Hepatocyte (in vitro differentiated cells): ENCODE results near the gene ELAVL2.

Experiments used
- EZH2 ChIP-seq: fragments of 200-600 bp; sonication (generic); IDR thresholded peaks from 2 replicates; pipeline ENCODE4 v1.6.1; 2016; ENCODE audit warnings: antibody characterized with exemption, mild to moderate bottlenecking, borderline replicate concordance
- TF ChIP-seq, protein P1 (sequence below): fragments of 200-600 bp; sonication (generic); IDR thresholded peaks from 2 replicates; pipeline ENCODE4 v1.5.1; 2016; ENCODE audit warnings: antibody characterized with exemption, mild to moderate bottlenecking; ENCODE audit not compliant: poor library complexity

DNA sequence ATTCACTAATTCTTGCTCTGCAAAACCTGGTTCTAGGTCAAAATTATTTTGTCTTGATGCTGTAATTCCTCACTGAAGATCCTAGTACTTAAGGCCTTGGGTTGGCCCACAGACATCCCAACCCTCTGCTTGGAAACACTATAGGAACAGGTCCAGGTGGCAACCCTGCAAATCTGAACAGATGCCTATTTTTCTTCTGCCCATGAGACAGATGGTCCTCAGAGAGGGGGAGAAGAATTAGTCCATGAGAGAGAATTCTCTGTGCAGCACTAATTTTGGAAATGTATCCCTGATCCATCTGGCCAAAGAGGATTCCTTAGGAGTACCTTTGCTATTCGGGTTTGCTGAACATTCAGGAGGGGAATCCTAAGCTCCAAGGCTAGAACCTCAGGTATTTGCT is 156.3 kb downstream of the ELAVL2 start:
- TF ChIP-seq, protein P1, sequence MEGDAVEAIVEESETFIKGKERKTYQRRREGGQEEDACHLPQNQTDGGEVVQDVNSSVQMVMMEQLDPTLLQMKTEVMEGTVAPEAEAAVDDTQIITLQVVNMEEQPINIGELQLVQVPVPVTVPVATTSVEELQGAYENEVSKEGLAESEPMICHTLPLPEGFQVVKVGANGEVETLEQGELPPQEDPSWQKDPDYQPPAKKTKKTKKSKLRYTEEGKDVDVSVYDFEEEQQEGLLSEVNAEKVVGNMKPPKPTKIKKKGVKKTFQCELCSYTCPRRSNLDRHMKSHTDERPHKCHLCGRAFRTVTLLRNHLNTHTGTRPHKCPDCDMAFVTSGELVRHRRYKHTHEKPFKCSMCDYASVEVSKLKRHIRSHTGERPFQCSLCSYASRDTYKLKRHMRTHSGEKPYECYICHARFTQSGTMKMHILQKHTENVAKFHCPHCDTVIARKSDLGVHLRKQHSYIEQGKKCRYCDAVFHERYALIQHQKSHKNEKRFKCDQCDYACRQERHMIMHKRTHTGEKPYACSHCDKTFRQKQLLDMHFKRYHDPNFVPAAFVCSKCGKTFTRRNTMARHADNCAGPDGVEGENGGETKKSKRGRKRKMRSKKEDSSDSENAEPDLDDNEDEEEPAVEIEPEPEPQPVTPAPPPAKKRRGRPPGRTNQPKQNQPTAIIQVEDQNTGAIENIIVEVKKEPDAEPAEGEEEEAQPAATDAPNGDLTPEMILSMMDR: no peak
- no peak for TF ChIP-seq EZH2
